Endothelial cell of umbilical vein (primary cell): Measurements from ENCODE around the gene CYFIP1. TPM values are rescaled to one million over a fixed set of nuclear protein-coding genes. Genes with fewer than 3 reads are reported as not detected.

Experiments used
- BruUV-seq: library from RNA; stranded (reverse); fragments of 400-500 nt; replicated peaks from 2 replicates; lab custom pipeline; 2021; lab: Mats Ljungman, UMichigan
- CTCF ChIA-PET: fragments of 300-600, 350-600 bp; sonication (Branson Sonifier 250); formaldehyde crosslinking; loops from one replicate; lab custom pipeline; 2021; ENCODE audit warnings: antibody characterized with exemption, inconsistent platforms; lab: Charles Lee
- POLR2A ChIA-PET: fragments of 300-600, 350-600 bp; sonication (Branson Sonifier 250); formaldehyde crosslinking; loops from one replicate; lab custom pipeline; 2021; ENCODE audit warnings: antibody characterized with exemption, inconsistent platforms; lab: Charles Lee
- DNase-seq: peaks from one replicate; pipeline ENCODE4 v3.0.0-alpha.2; 2011; ENCODE audit warnings: low read depth, low spot score
- FAIRE-seq: peaks from 2 replicates; lab custom pipeline; 2011; peaks lifted over from hg19 to GRCh38; lab: Jason Lieb, UNC
- H2AFZ ChIP-seq: 2 replicates; pipeline ENCODE4 v1.6.0; 2012; ENCODE audit warnings: low read depth, low read length, control low read depth, inconsistent platforms
- H3K27ac ChIP-seq: 2 replicates; pipeline ENCODE4 v1.5.1; 2011; ENCODE audit warnings: low read depth, mild to moderate bottlenecking, control low read depth, low read length, moderate library complexity; ENCODE audit not compliant: insufficient read depth
- H3K27me3 ChIP-seq, 2 experiments: 2 replicates each; pipeline versions ENCODE4 v1.6.0 to v1.6.1; 2011; ENCODE audit warnings: low read length in 2 of 2, mixed read lengths in 1 of 2; ENCODE audit not compliant: control insufficient read depth in 2 of 2, insufficient read depth in 2 of 2
- H3K36me3 ChIP-seq, 2 experiments: 2 replicates in 1 of 2; 3 replicates in 1 of 2; pipeline ENCODE4 v1.5.1; 2011; ENCODE audit warnings: low read length in 2 of 2, mild to moderate bottlenecking in 1 of 2, moderate library complexity in 1 of 2; ENCODE audit not compliant: control insufficient read depth in 2 of 2, insufficient read depth in 2 of 2; ENCODE audit errors: extremely low read depth in 1 of 2
- H3K4me1 ChIP-seq: 3 replicates; pipeline ENCODE4 v1.5.1; 2011; ENCODE audit warnings: mild to moderate bottlenecking, low read length; ENCODE audit not compliant: control insufficient read depth, insufficient read depth; ENCODE audit errors: extremely low read depth
- H3K4me2 ChIP-seq: 2 replicates; pipeline ENCODE4 v1.6.1; 2011; ENCODE audit warnings: low read length, control low read depth, mixed read lengths; ENCODE audit not compliant: insufficient read depth
- H3K4me3 ChIP-seq, 3 experiments: fragments of 200-600 bp in 1 of 3; sonication (generic), shearing (Covaris generic) in 1 of 3; replicated peaks in 1 of 3; 2 replicates each; pipeline ENCODE4 v1.5.1; 2011 to 2016; ENCODE audit warnings: control low read depth in 3 of 3, low read length in 3 of 3, mild to moderate bottlenecking in 2 of 3, inconsistent platforms in 1 of 3, low read depth in 1 of 3, moderate library complexity in 1 of 3; ENCODE audit not compliant: insufficient read depth in 1 of 3
- H3K79me2 ChIP-seq: 2 replicates; pipeline ENCODE4 v1.6.0; 2012; ENCODE audit warnings: low read length, inconsistent platforms; ENCODE audit not compliant: control insufficient read depth, insufficient read depth
- H3K9ac ChIP-seq: replicated peaks from 2 replicates; pipeline ENCODE3; 2011; ENCODE audit warnings: low read length, control low read depth; ENCODE audit not compliant: insufficient read depth; ENCODE audit errors: extremely low read depth
- H3K9me1 ChIP-seq: replicated peaks from 3 replicates; pipeline ENCODE4 v1.6.0; 2011; ENCODE audit warnings: mild to moderate bottlenecking, low read length; ENCODE audit not compliant: control insufficient read depth, insufficient read depth; ENCODE audit errors: extremely low read depth
- H3K9me3 ChIP-seq: replicated peaks from 2 replicates; pipeline ENCODE4 v1.5.1; 2012; ENCODE audit warnings: low read length, inconsistent platforms; ENCODE audit not compliant: control insufficient read depth, insufficient read depth
- H4K20me1 ChIP-seq: replicated peaks from 2 replicates; pipeline ENCODE3; 2011; ENCODE audit warnings: mild to moderate bottlenecking, low read length; ENCODE audit not compliant: control insufficient read depth, insufficient read depth; ENCODE audit errors: extremely low read depth
- EZH2 ChIP-seq: IDR thresholded peaks from 2 replicates; pipeline ENCODE4 v1.6.1; 2012; ENCODE audit warnings: borderline replicate concordance, low read depth, mild to moderate bottlenecking, moderate library complexity, low read length, inconsistent platforms; ENCODE audit not compliant: severe bottlenecking
- FOS ChIP-seq: IDR thresholded peaks from 2 replicates; pipeline ENCODE4 v1.6.1; 2011; ENCODE audit warnings: mild to moderate bottlenecking, low read length, moderate library complexity, borderline replicate concordance; ENCODE audit not compliant: insufficient read depth
- GATA2 ChIP-seq: IDR thresholded peaks from 2 replicates; pipeline ENCODE4 v1.7.0; 2011; ENCODE audit warnings: low read depth, mild to moderate bottlenecking, moderate library complexity, mixed read lengths, low read length; ENCODE audit not compliant: insufficient read length, insufficient read depth
- JUN ChIP-seq: IDR thresholded peaks from 2 replicates; pipeline ENCODE4 v1.6.1; 2011; ENCODE audit warnings: borderline replicate concordance, low read depth; ENCODE audit not compliant: insufficient read length, insufficient read depth
- MYC ChIP-seq: IDR thresholded peaks from one replicate; pipeline ENCODE4 v1.6.1; 2011; ENCODE audit warnings: mild to moderate bottlenecking, low read depth, low read length
- POLR2A ChIP-seq: IDR thresholded peaks from 2 replicates; pipeline ENCODE4 v1.6.1; 2012; ENCODE audit warnings: low read depth, mild to moderate bottlenecking, control low read depth, low read length
- POLR2AphosphoS5 ChIP-seq: IDR thresholded peaks from 2 replicates; pipeline ENCODE4 v1.6.1; 2012; ENCODE audit warnings: low read depth, mild to moderate bottlenecking, control low read depth, low read length, moderate library complexity; ENCODE audit not compliant: insufficient read depth
- dilution Hi-C: fragments of 300-500 bp; cut with MboI; formaldehyde crosslinking; loops from one replicate; pipeline ENCODE4 v1.15.0; 2019; ENCODE audit warnings: low sequenced_read_pairs; ENCODE audit not compliant: extremely low pct_ligation_motif_present
- intact Hi-C: fragments of 100-400 bp; cut with micrococcal nuclease; formaldehyde crosslinking; loops from one replicate; pipeline ENCODE4 v1.10.0; 2022
- polyA plus RNA-seq, 4 experiments: library from polyadenylated mRNA; depleted of rRNA in 3 of 4; stranded (reverse) in 3 of 4; unstranded in 1 of 4; fragments of >200 nt; gene quantifications; 2 replicates each; pipeline versions ENCODE4 v1.2.1 to v1.2.3, GENCODE V29; 2011 to 2012; ENCODE audit warnings: missing spikeins in 1 of 4
- total RNA-seq: library from RNA; stranded (reverse); gene quantifications from 2 replicates; pipeline ENCODE4 v1.2.3, GENCODE V29; 2021
- TF ChIP-seq, protein P1 (sequence below): IDR thresholded peaks from 2 replicates; pipeline ENCODE4 v1.6.1; 2011; ENCODE audit not compliant: insufficient read depth, insufficient read length
- TF ChIP-seq, protein P2 (sequence below), 2 donors: IDR thresholded peaks; 1 replicate in 1 of 2; 2 replicates in 1 of 2; pipeline ENCODE4 v1.5.1; 2011; ENCODE audit warnings: low read length in 2 of 2, mild to moderate bottlenecking in 2 of 2, moderate library complexity in 2 of 2, control low read depth in 1 of 2, inconsistent platforms in 1 of 2, low read depth in 1 of 2; ENCODE audit not compliant: insufficient read depth in 1 of 2; ENCODE audit errors: extremely low read depth in 1 of 2

The CYFIP1 gene
- total and polyA plus RNA-seq, 2 donors (not counting 3 experiments of a cell fraction or from before 2014, with no cell fraction given) = 81.4 to 158 TPM

- no peak overlapping the region for H3K27ac ChIP-seq
- dilution Hi-C loops (no loop called here), intact Hi-C loops (no loop called here)
- DNase-seq (no peak), FAIRE-seq (no peak)
- ChIA-PET CTCF (no interaction called here), POLR2A (no interaction called here)
- H4K20me1 ChIP-seq = no peaks in the 10 kb centered on the region
- H3K4me1 ChIP-seq = no peaks in the 10 kb centered on the region
- H3K4me2 ChIP-seq = no peak overlapping the region
- H3K9me3 ChIP-seq = no peaks in the 10 kb centered on the region
- no peaks in the 10 kb centered on the region for H3K9me1 ChIP-seq
- H2AFZ ChIP-seq = no peak overlapping the region
- H3K36me3 ChIP-seq = peaks cover 15 to 32% of the 10 kb centered on the region in 2 experiments
- no TSS peak for BruUV-seq
- no peak overlapping the region for H3K4me3 ChIP-seq
- H3K27me3 ChIP-seq = no peaks in the 10 kb centered on the region
- no peak overlapping the region for H3K9ac ChIP-seq
- no peaks in the 10 kb centered on the region for H3K79me2 ChIP-seq
- TF ChIP-seq POLR2AphosphoS5 (no peak), FOS (no peak), EZH2 (no peak), POLR2A (no peak)
- TF ChIP-seq, protein P1, sequence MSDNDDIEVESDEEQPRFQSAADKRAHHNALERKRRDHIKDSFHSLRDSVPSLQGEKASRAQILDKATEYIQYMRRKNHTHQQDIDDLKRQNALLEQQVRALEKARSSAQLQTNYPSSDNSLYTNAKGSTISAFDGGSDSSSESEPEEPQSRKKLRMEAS = no peak
Measured at GRCh38 chr15:22912256-22912655, 67.9 kb downstream of the CYFIP1 start.

- peaks cover 15 to 30% of the 10 kb centered on the region in 2 experiments for H3K36me3 ChIP-seq
- no peaks in the 10 kb centered on the region for H3K9me1 ChIP-seq
- H3K27me3 ChIP-seq = no peaks in the 10 kb centered on the region
- no peak overlapping the region for H3K9ac ChIP-seq
- POLR2A ChIA-PET = no interaction called here
- no peaks in the 10 kb centered on the region for H3K79me2 ChIP-seq
- H3K27ac ChIP-seq = no peak overlapping the region
- no peak for DNase-seq
- CTCF ChIA-PET = no interaction called here
- TF ChIP-seq JUN = no peak
- no peak for TF ChIP-seq EZH2
- no peak for TF ChIP-seq MYC
- TF ChIP-seq GATA2 = no peak
- TF ChIP-seq FOS = no peak
- TF ChIP-seq POLR2AphosphoS5 = no peak
- TF ChIP-seq, protein P2, sequence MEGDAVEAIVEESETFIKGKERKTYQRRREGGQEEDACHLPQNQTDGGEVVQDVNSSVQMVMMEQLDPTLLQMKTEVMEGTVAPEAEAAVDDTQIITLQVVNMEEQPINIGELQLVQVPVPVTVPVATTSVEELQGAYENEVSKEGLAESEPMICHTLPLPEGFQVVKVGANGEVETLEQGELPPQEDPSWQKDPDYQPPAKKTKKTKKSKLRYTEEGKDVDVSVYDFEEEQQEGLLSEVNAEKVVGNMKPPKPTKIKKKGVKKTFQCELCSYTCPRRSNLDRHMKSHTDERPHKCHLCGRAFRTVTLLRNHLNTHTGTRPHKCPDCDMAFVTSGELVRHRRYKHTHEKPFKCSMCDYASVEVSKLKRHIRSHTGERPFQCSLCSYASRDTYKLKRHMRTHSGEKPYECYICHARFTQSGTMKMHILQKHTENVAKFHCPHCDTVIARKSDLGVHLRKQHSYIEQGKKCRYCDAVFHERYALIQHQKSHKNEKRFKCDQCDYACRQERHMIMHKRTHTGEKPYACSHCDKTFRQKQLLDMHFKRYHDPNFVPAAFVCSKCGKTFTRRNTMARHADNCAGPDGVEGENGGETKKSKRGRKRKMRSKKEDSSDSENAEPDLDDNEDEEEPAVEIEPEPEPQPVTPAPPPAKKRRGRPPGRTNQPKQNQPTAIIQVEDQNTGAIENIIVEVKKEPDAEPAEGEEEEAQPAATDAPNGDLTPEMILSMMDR (IDR thresholded peaks at IDR 0.05; ENCODE audit: extremely low read depth in 1 of 2, insufficient read depth in 1 of 2, low read depth in 1 of 2, low read length in 2 of 2) = no peak
- TF ChIP-seq, protein P1 = no peak
- TF ChIP-seq POLR2A = no peak
- H3K4me1 ChIP-seq = no peaks in the 10 kb centered on the region
- intact Hi-C loops (no loop called here), dilution Hi-C loops (no loop called here)
- H4K20me1 ChIP-seq = no peaks in the 10 kb centered on the region
- no peaks in the 10 kb centered on the region for H3K9me3 ChIP-seq
- no TSS peak for BruUV-seq
- no peak for FAIRE-seq
- H2AFZ ChIP-seq = no peak overlapping the region
- H3K4me2 ChIP-seq = no peak overlapping the region
- H3K4me3 ChIP-seq = no peak overlapping the region
Measured at GRCh38 chr15:22911306-22911705, 68.9 kb downstream of the CYFIP1 start.
